ENCODE data around the gene ARID3A.
"Not testable (repeated sequence)": the region's sequence is repeated elsewhere in the genome, so short reads cannot be mapped to it uniquely, and the experiment has no call there.

ARID3A gene

DNA sequence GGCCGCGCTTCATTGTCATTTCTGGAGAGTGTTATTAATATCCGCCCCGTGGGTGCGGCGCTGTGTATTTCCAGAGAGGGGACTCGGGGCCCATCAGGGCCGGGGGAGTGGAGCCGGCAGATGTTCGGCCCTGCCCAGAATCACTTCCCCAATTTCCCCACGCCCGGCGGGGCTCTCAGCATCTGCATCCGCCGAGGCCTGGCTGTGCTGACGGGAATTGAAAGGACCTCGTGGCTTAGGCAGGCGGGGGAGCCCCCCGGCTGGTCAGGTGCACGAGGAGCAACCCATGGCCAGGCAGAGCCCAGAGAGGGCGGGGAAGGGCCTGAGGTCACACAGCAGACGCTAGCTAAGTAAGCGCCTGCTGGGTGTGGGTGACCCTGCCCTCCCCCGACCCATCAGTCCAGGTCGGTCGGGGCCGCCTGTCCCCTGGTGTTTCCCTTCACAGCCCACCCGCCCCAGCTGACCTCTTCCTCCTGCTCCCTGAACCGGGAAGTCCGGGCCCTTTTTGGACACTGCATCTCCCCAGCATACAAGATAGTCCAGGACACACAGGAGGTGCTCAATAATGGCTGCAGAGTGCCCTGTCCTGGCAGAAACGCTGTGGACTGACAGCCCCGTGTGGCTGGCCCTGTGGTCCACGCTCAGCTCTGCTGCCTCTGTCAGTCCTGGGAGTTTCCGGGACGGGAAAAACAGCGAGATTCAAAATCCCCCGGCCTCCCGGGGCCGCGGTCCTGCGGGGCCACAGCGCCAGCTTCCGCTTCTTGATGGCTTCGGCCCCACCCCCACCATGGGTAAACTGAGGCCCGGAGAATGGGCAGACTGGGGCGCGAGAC is 22.1 kb downstream of the ARID3A start:
- DNase-seq = no peak

- DNase-seq = no peak
Measured at GRCh38 chr19:948842-949496, 23.1 kb downstream of the ARID3A start.

DNA sequence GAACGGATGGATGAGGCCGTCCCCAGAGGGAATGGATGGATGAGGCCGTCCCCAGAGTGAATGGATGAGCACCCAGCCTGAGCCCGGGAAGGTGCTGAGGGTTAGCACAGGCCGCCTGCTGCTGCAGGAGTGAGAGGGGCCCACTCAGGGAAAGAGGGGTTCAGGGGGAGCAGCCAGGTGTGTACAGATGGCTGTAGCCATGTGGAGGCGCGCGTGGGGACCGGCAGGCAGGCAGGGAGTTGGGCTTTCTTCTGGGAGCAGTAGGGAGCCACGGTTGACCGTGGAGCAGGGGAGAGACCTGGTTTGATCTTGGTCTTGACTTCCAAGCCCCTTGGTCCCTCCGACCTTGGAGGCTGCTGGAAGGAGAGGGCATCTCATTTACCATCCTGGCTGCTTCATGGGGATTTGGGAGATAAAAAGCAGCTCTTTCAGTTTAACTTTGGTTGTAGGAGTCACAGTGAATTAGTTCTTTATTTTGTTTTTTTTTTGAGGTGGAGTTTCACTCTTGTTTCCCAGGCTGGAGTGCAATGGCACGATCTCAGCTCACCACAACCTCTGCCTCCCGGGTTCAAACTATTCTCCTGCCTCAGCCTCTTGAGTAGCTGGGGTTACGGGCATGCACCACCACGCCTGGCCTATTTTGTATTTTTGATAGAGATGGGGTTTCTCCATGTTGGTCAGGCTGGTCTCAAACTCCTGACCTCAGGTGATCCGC is 24.7 kb downstream of the ARID3A start:
- no peak for DNase-seq

DNA sequence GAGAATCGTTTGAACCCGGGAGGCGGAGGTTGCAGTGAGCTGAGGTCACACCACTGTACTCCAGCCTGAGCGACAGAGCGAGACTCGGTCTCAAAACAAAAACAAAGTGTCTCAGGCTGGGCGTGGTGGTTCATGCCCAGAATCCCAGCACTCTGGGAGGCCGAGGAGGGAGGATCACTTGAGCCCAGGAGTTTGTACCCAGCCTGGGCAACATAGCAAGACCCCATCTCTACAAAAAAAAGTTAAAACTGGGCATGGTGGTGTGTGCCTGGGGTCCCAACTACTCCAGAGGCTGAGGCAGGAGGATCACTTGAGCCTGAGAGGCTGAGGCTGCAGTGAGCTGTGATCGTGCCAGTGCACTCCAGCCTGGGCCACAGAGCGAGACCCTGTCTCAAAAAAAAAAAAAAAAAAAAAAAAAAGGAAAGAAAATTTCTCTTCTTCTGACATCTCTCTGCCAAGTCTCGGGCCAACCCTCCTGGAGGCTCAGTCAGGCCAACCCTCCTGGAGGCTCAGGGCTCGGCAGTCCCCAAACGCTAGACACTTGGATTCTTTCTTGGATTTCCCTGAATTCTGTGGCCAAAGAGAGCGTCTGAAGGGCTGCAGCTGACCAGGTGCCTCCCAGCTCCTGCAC is 26.3 kb downstream of the ARID3A start:
- no peak for DNase-seq

DNA sequence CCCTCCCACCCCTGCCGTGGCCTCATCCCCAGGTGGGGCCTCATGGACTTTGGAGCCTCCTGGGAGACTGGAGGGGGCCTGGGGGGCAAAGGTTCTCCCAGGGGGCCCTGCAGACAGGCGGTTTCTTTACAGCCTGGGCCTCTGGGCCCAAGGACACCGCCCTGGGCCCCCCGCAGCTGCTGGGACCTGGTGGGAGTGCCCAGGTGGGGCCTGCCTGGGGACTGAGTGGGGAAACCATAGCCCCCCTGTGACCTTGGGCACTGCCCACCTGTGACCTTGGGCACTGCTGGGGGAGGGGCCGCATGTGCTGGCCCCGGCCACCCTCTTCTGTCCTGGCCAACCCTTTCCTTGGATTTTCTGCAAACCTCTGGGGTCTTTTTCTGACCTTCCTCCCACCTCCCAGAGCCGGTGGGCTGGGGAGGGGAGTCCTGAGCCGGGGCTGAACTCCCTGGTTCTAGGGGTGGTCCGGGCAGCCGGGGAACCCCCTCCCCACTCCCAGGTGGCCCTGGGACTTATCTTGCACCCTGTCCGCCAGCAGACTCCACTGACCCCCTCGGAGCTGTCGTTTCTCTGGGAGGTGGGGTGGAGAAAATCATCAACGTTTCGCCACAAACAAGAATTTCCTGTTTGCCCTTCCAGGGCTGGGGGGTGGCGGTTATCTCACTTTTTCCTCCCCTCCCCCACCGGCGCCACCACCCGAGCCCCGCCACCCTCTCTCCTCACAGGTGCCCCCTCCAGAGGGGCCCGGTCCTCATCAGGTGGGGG is 27.0 kb downstream of the ARID3A start:
- DNase-seq = peak; percentile 22

- DNase-seq = no peak
Measured at GRCh38 chr19:953445-954271, 27.8 kb downstream of the ARID3A start.

- DNase-seq = no peak
Measured at GRCh38 chr19:954272-954671, 28.4 kb downstream of the ARID3A start.

GRCh38 chr19:954672-955494 is 29.0 kb downstream of the ARID3A start:
- no peak for DNase-seq

DNA sequence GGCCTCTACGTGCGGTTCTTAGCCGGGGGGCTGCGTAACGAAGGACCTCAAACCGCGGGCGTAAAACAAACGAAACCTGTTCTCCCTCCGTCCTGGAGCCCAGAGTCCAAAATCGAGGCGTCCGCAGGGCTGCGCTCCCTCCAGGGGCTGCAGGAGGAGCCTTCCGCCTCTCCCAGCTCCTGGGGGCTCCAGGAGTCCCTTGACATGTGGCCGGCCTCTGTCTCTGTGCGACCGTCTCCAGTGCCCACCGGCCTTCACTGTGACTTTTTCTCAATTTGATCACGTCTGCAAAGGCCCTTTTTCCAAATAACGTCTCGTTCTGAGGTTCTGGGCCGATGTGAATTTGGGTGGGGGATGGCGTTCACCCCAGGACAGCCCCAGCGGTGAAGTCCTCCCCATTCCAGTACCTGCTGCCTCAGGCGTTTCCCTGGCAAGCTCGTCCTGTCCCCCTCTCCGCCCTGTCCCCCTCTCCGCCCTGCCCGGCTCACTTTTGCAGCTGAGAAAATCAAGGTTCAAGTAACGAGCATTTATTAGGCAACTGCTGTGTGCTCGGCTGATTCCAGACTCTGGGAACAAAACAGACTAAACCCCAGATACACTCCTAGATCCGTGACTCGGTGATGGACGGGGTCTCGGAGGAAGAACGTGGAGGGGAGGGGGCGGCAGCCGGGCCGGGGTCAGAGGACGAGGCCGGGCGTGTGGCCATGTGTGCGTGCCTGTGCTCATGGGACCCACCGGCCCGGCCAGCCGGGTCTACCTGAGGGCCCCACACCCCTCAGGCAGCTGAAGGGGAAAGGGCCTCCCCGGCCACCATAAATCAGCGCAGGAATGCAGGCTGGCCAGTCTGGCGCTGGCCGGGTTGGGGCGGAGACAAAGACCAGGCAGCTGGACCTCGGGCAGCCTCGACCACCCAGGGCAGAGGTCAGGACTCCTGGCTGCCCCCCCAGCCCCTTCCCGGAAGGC is 30.2 kb downstream of the ARID3A start:
- no peak for DNase-seq

- no peak for DNase-seq
Measured at GRCh38 chr19:956766-957440, 31.1 kb downstream of the ARID3A start.

- DNase-seq = not testable (repeated sequence)
Measured at GRCh38 chr19:957578-957977, 31.7 kb downstream of the ARID3A start.

GRCh38 chr19:958967-959855 is 33.4 kb downstream of the ARID3A start:
- peak; percentile 25 for DNase-seq

- DNase-seq = no peak
Measured at GRCh38 chr19:960020-960419, 34.2 kb downstream of the ARID3A start.

DNA sequence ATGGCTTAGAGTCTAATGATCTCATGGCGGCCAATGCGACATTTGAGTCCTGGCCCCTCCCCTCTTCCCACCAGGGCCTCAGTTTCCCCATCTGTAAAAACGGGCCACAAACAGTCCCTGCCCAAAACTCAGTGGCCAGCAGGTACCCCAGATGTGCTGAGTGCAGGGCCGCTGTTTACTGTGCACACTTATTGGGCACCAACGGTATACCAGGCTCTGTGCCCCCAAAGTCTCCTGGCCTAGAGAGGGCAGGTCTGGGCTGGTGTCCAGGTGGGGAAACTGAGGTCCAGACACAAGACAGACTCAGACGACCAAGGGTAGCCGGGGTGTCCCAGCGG is 34.7 kb downstream of the ARID3A start:
- DNase-seq = no peak

DNA sequence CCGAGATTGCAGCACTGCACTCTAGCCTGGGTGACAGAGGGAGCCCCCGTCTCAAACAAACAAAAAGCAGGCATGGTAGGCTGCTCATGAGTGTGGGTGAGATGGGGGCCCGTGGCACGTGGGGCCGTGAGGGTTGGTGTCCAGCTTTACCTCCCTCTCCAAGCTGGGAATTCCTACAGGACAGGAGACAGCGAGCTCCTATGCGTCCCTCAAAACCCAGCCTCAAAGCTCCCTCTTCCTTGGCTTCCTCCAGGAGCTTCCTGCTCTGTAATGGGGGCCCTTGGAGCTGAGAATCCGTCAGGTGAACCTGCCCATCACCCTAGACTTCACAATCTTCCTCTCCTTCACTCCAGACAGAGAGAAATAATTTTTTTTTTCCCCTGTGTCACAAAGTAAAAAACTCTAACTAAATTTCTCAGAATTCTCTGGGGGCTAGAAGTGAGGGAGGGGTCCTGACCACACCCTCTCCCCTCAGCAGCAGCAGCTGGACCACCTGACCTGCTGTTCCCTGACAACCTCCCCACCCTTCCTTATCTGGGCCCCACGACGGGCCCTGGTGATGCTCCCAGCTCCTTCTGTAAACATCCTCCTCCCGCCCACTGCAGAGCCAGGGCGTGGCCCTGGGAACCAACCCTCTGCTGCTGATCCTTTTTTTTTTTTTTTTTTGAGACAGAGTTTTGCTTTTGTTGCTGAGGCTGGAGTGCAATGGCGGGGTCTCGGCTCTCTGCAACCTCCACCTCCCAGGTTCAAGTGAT is 36.2 kb downstream of the ARID3A start:
- DNase-seq = no peak

GRCh38 chr19:962683-963400 is 37.0 kb downstream of the ARID3A start:
- no peak for DNase-seq

Measured in DMS53 (cell line).